ENCODE results near the gene PTPRN2. TPM values are rescaled to one million over a fixed set of nuclear protein-coding genes. Genes with fewer than 3 reads are reported as not detected.

Gene PTPRN2
- total RNA-seq, 1 experiment from 2014 or later, result 2.9 TPM

GRCh38 chr7:157828881-157829280, 758.7 kb downstream of the PTPRN2 start:
- no peak for DNase-seq (ENCODE audit: extremely low read depth, low read depth)

DNA sequence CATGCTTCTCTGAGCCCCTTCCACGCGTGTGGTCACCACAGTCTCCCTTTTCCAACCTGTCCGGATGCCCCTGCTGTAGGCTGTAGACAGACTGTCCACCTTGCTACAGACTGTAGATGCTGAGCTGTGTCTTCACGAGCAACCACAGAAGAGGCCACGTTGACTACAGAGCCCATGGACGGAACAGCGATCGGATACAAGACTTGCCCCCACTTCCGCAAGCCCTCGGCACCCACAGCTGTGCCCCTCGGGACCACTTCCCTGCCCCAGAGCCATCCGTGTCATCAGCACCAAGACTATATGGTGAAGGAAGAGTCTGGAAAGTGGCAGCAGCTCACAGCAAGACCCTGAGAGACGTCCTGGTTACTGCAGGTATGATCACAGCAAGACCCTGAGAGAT, 759.4 kb downstream of the PTPRN2 start:
- no peak for DNase-seq (ENCODE audit: extremely low read depth, low read depth)

GRCh38 chr7:157827863-157828160, 759.8 kb downstream of the PTPRN2 start:
- no peak for DNase-seq (ENCODE audit: extremely low read depth, low read depth)

- DNase-seq (ENCODE audit: extremely low read depth, low read depth), result no peak
Observed at GRCh38 chr7:157827045-157827862, 760.4 kb downstream of the PTPRN2 start.

GRCh38 chr7:157826566-157826965, 761.1 kb downstream of the PTPRN2 start:
- DNase-seq (ENCODE audit: extremely low read depth, low read depth), result no peak

GRCh38 chr7:157825325-157825724, 762.3 kb downstream of the PTPRN2 start:
- no peak for DNase-seq (ENCODE audit: extremely low read depth, low read depth)

DNA sequence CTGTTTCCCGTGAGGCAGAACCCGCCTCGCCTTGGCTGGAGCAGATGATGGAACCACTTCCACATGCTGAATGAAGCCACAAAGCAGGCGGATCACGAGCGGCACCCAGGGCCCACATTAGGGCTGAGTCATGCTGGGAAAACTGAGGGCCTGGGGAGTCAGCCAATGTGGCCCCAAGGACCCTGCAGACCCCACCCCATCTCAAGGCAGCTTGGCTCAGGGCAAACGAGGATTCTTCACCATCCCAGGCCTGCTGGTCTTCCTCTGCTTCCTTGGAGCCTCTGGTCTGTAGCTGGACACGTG, 762.9 kb downstream of the PTPRN2 start:
- no peak for DNase-seq (ENCODE audit: extremely low read depth, low read depth)

- DNase-seq (ENCODE audit: extremely low read depth, low read depth), result no peak
Observed at GRCh38 chr7:157824011-157824818, 763.4 kb downstream of the PTPRN2 start.

GRCh38 chr7:157822688-157823031, 765.0 kb downstream of the PTPRN2 start:
- DNase-seq (ENCODE audit: extremely low read depth, low read depth), result no peak

- DNase-seq (ENCODE audit: extremely low read depth, low read depth), result no peak
Observed at GRCh38 chr7:157821959-157822687, 765.5 kb downstream of the PTPRN2 start.

- DNase-seq (ENCODE audit: extremely low read depth, low read depth), result no peak
Observed at GRCh38 chr7:157820796-157821195, 766.8 kb downstream of the PTPRN2 start.

- no peak for DNase-seq (ENCODE audit: extremely low read depth, low read depth)
Observed at GRCh38 chr7:157819455-157819807, 768.2 kb downstream of the PTPRN2 start.

DNA sequence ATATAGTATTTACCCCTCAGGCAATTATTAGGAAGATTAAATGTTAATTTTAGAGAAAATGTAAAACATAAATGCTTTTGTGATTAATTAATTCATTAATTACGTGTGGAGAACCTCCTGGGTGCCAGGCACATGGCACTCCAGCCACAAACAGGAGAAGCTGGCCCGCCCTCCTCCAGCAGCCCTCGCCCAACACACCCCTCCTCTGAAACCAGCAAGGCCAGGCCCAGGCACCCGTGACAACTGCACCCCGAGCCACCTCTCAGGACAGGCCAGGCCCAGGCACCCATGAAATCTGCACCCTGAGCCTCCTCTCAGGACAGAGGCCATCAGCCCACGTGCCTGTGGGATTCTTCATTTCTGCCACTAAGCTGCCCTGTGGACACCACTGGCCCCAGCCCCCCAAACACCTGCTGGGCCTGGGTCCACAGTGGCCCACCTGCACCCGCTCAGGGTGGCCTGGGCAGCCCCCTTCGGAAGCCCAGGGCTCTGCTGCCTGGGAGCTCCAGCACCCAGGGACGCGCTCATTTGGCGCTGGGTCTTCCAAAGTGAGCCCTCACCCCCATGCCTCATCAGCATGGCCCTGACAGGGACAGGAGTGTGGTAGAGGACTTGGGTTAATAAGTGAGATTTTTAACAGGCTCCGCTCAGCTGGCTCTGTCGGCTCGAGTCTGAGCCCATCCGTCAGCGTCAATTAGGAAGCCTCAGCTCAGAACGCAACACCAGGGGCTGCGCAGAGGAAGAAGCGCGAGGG, 768.7 kb downstream of the PTPRN2 start:
- DNase-seq (ENCODE audit: extremely low read depth, low read depth), result no peak

DNA sequence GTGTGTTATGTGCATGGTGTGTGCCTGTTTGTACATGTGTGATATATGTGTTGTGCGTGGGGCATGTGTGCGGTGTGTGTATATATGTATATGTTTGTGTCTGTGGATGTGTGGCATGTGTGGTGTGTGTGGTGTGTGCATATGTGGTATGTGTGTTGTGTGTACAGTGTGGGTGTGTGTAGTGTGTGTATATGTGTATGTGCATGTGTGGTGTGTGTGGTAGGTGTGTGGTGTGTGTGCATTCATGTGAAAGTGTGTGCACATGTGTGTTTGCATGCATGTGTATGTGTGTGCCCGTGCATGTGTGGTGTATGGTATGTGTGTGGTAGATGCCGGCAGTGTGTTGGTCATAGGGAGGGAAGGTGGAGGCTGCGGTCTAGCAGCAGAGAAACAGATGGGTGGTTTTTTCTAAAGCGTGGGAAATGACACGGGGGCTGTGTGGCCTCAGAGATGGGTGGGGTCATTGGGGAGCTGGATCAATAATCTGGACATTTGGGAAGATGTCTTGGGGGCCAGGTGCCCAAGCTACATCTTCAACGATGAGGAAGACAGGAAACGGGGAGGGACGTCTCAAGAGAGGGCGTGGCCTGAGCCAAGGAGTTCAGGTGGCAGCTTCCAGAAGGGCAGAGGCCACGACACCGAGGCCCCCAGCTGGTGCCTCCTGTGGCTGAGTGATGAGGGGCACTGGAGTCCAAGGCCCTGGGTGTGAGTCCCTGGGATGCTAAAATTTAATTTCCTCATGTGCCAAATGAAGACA, 769.5 kb downstream of the PTPRN2 start:
- DNase-seq (ENCODE audit: extremely low read depth, low read depth), result no peak

- DNase-seq (ENCODE audit: extremely low read depth, low read depth), result no peak
Observed at GRCh38 chr7:157817433-157817832, 770.2 kb downstream of the PTPRN2 start.

- no peak for DNase-seq (ENCODE audit: extremely low read depth, low read depth)
Observed at GRCh38 chr7:157816526-157817250, 770.9 kb downstream of the PTPRN2 start.

- DNase-seq (ENCODE audit: extremely low read depth, low read depth), result no peak
Observed at GRCh38 chr7:157816086-157816485, 771.5 kb downstream of the PTPRN2 start.

- no peak for DNase-seq (ENCODE audit: extremely low read depth, low read depth)
Observed at GRCh38 chr7:157815706-157816022, 772.0 kb downstream of the PTPRN2 start.

GRCh38 chr7:157814931-157815705, 772.5 kb downstream of the PTPRN2 start:
- no peak for DNase-seq (ENCODE audit: extremely low read depth, low read depth)

Measured in NCI-H460 (cell line).